Measurements from ENCODE around the gene SNRPN.
"Not testable (repeated sequence)": the region's sequence is repeated elsewhere in the genome, so short reads cannot be mapped to it uniquely, and the experiment has no call there.

The SNRPN gene

GRCh38 chr15:24961967-24962366 is 7.2 kb downstream of the SNRPN start:
- DNase-seq, result no peak
- in situ Hi-C loops (cut with MboI; ENCODE audit: low pct_unique_long_range_greater_than_20kb, low sequenced_read_pairs), result loop anchor here (25.0 kb wide), 1 partner anchor 100 kb away; no protein-coding TSS in a partner anchor

DNA sequence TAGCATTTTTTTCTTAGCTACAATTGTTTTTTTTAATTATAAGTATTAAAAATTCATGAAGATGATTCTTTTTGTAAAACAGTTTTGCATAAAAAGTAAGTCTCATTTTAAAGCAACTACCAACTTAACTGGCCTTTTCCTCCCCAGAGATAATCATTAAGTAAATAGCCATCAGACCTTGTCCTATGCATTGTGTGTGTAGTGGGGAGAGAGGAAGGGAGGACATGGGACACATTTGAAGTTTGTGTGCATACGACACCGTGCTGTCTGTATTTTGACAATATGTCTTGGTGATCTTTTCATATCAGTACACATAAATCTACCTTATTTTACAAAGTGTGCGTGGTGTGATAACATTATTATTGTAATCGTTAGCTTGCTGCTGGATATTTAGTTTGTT is 8.1 kb downstream of the SNRPN start:
- DNase-seq, result no peak
- in situ Hi-C loops (cut with MboI; ENCODE audit: low pct_unique_long_range_greater_than_20kb, low sequenced_read_pairs), result loop anchor here (25.0 kb wide), 1 partner anchor 101 kb away; no protein-coding TSS in a partner anchor

DNA sequence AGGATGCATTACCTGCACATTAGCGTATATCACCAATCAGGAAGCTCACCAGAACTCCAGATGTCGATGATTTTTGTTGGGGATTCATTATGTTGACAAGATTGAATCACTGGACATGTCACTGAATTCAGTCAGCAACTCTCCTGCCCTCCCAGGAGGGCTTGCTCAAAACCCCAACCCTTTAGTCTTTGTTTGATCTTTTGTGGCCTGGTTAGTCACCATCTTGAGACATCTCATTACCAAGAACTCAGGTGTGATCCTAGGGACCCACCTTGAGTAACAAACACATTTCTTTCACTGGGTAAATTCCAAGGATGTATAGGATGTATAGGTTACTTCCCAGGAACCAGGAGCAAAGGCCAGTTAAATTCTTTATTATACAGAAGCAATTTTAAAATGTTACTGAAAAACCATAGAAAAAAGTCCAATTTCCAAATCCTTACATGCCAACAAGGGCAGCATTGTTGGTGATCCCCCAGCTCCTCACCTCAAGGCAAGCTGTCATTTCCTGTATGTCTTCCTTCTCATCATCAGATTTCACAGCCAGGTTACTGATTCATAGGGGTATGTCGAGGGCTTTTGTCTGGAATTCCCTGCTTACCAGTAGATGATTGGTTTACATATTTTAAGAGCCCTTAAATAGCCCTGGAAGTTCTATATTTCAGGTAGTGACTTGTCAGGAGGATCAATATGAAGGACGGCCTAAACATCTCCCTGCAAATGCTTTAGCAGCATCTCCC is 11.7 kb downstream of the SNRPN start:
- in situ Hi-C loops (cut with MboI; ENCODE audit: low pct_unique_long_range_greater_than_20kb, low sequenced_read_pairs), result loop anchor here (25.0 kb wide), 1 partner anchor 104 kb away; no protein-coding TSS in a partner anchor
- DNase-seq, result no peak

DNA sequence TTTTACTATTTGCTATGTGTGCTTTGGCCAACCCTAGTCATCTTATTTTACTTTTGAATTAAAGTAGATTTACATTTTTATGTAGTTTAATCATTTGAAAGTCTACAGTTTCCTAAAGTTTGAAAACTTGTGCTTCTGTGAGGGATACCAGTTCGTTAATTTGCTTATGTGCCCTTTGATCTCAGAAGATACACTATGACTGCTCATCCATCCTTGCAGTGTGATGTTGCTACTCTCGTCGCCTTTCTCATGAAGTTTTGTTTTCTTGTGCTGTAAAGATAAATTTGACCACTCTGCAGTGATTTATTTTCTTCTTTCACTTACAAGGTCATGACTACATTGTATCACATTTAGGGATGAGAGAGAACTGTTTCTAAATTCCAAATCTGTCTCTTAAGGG is 16.3 kb downstream of the SNRPN start:
- in situ Hi-C loops (cut with MboI; ENCODE audit: low pct_unique_long_range_greater_than_20kb, low sequenced_read_pairs), result loop anchor here (25.0 kb wide), 1 partner anchor 109 kb away; no protein-coding TSS in a partner anchor

GRCh38 chr15:24971772-24972171 is 17.0 kb downstream of the SNRPN start:
- in situ Hi-C loops (cut with MboI; ENCODE audit: low pct_unique_long_range_greater_than_20kb, low sequenced_read_pairs), result loop anchor here (25.0 kb wide), 1 partner anchor 109 kb away; no protein-coding TSS in a partner anchor
- DNase-seq, result no peak

More for the DNA sequence above, 16.3 kb downstream of the SNRPN start:
- DNase-seq, result no peak

GRCh38 chr15:24972707-24973106 is 17.9 kb downstream of the SNRPN start:
- not testable (repeated sequence) for DNase-seq
- in situ Hi-C loops (cut with MboI; ENCODE audit: low pct_unique_long_range_greater_than_20kb, low sequenced_read_pairs), result loop anchor here (25.0 kb wide), 1 partner anchor 110 kb away; no protein-coding TSS in a partner anchor

- DNase-seq, result no peak
- in situ Hi-C loops (cut with MboI; ENCODE audit: low pct_unique_long_range_greater_than_20kb, low sequenced_read_pairs), result no loop called here
Measured at GRCh38 chr15:24976932-24977331, 22.1 kb downstream of the SNRPN start.

GRCh38 chr15:24977686-24978085 is 22.9 kb downstream of the SNRPN start:
- in situ Hi-C loops (cut with MboI; ENCODE audit: low pct_unique_long_range_greater_than_20kb, low sequenced_read_pairs), result no loop called here
- DNase-seq, result no peak

DNA sequence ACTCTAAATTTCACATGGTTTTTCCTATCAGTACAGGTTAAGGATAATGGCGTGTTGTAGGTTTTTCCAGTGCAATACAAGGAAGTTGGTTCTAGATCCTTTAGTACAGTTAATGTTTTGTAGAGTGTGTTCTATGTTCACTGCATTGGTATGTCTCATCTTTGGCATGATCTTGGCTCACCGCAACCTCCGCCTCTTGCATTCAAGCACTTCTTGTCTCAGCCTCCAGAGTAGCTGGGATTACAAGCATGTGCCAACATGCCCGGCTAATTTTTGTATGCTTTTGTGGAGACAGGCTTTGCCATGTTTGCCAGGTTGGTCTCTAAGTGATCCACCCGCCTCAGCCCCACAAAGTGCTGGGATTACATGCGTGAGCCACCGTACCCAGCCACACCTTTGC is 30.4 kb downstream of the SNRPN start:
- DNase-seq, result no peak
- in situ Hi-C loops (cut with MboI; ENCODE audit: low pct_unique_long_range_greater_than_20kb, low sequenced_read_pairs), result no loop called here

- in situ Hi-C loops (cut with MboI; ENCODE audit: low pct_unique_long_range_greater_than_20kb, low sequenced_read_pairs), result no loop called here
- no peak for DNase-seq
Measured at GRCh38 chr15:24986653-24987052, 31.9 kb downstream of the SNRPN start.

- no peak for DNase-seq
- in situ Hi-C loops (cut with MboI; ENCODE audit: low pct_unique_long_range_greater_than_20kb, low sequenced_read_pairs), result no loop called here
Measured at GRCh38 chr15:25019434-25019833, 64.6 kb downstream of the SNRPN start.

DNA sequence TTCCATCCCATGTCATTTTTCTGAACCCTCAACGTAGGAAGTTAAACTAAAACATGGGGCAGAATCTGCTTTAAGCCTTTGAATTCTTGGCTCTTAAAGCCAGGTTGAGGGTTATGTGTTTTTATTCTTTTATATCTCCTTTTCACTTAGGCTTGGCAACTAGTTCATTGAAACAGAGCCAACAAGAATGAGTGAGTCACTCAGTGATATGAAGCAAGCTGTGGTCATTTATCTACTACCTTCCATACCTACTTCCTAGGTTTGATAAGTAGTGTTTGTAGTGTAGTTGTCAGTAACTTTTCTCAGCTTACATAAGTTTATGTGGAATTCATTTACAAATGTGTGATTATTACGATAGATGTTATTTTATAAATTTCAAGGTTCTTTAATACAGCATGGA is 67.4 kb downstream of the SNRPN start:
- in situ Hi-C loops (cut with MboI; ENCODE audit: low pct_unique_long_range_greater_than_20kb, low sequenced_read_pairs), result no loop called here
- no peak for DNase-seq
